Kidney (tissue), 14 donors: ENCODE measurements around the gene FGFR2. TPM values are rescaled to one million over a fixed set of nuclear protein-coding genes. Genes with fewer than 3 reads are reported as not detected.
A peak's percentile ranks its signal among the peaks of the same experiment; 100 is the strongest.

Experiments
- DNase-seq, 5 donors: peaks; one replicate each; pipeline ENCODE4 v3.0.0-alpha.2; 2013 to 2020
- FAIRE-seq: peaks from 2 replicates; lab custom pipeline; 2012; peaks lifted over from hg19 to GRCh38; lab: Jason Lieb, UNC
- H3K27ac ChIP-seq, 2 donors: one replicate each; pipeline ENCODE4 v1.7.0; 2013; ENCODE audit warnings: low read depth in 2 of 2, low read length in 2 of 2, inconsistent platforms in 1 of 2
- H3K27me3 ChIP-seq: one replicate; pipeline ENCODE4 v1.7.1; 2013; ENCODE audit warnings: low read length, inconsistent platforms; ENCODE audit not compliant: control insufficient read depth, insufficient read depth
- H3K36me3 ChIP-seq, 3 donors: one replicate each; pipeline versions ENCODE4 v1.7.0 to v1.7.1; 2013; ENCODE audit warnings: low read length in 3 of 3, control low read depth in 1 of 3, inconsistent platforms in 1 of 3; ENCODE audit not compliant: insufficient read depth in 3 of 3, control insufficient read depth in 2 of 3
- H3K4me1 ChIP-seq, 3 donors: one replicate each; pipeline versions ENCODE4 v1.7.0 to v1.7.1; 2013; ENCODE audit warnings: low read length in 3 of 3, inconsistent platforms in 1 of 3, low read depth in 1 of 3; ENCODE audit not compliant: control insufficient read depth in 2 of 3, insufficient read depth in 2 of 3
- H3K4me3 ChIP-seq, 3 donors: one replicate each; pipeline versions ENCODE4 v1.7.0 to v1.8.1; 2013; ENCODE audit warnings: low read length in 3 of 3, control low read depth in 1 of 3, inconsistent platforms in 1 of 3
- H3K9ac ChIP-seq, 3 donors: one replicate each; pipeline versions ENCODE4 v1.7.0 to v1.7.1; 2013; ENCODE audit warnings: low read length in 3 of 3, control low read depth in 1 of 3, inconsistent platforms in 1 of 3
- H3K9me3 ChIP-seq, 3 donors: one replicate each; pipeline versions ENCODE4 v1.7.0 to v1.7.1; 2013; ENCODE audit warnings: low read length in 3 of 3, control low read depth in 1 of 3, inconsistent platforms in 1 of 3; ENCODE audit not compliant: control insufficient read depth in 2 of 3, insufficient read depth in 1 of 3
- CTCF ChIP-seq: IDR thresholded peaks from 3 replicates; pipeline ENCODE4 v1.5.1; 2012; ENCODE audit warnings: mild to moderate bottlenecking, moderate library complexity, borderline replicate concordance; ENCODE audit not compliant: insufficient read depth; ENCODE audit errors: extremely low read depth
- intact Hi-C: fragments of 100-400 bp; cut with DNase I; formaldehyde crosslinking; loops from one replicate; pipeline ENCODE4 v1.11.1; 2022
- polyA plus RNA-seq: library from polyadenylated mRNA; stranded (reverse); fragments of 350-450 nt; fragmentation: Illumina TruSeq; extraction: RNeasy Lipid Tissue Mini Kit (QIAGEN cat#74804); gene quantifications from one replicate; pipeline ENCODE4 v1.2.3, GENCODE V29; 2014; ENCODE audit warnings: low read depth, low replicate concordance; ENCODE audit not compliant: insufficient read depth
- total RNA-seq: library from RNA; stranded (reverse); fragmentation: NEBNext Ultra II Directional; extraction: Animal tissue kit (Norgen Biotek cat#: 25700); gene quantifications from one replicate; pipeline ENCODE4 v1.2.1, GENCODE V29; 2021
- donor health status: control.
- donor health status: control.
- donor health status: control.
- donor health status: control.
- donor health status: control.
- donor health status: DM: yes; HTN: yes; CAD: no.
- donor health status: Normal renal cell carcinoma (clear cell type).

Gene FGFR2
- total and polyA plus RNA-seq, 2 donors from 2014 or later, result 20.2 to 59.4 TPM

- intact Hi-C loops, result no loop called here
- Histone ChIP-seq H3K9ac (no peak overlapping the region), H3K9me3 (no peaks in the 10 kb centered on the region), H3K4me3 (no peak overlapping the region), H3K27me3 (no peaks in the 10 kb centered on the region), H3K36me3 (no peaks in the 10 kb centered on the region), H3K27ac (no peak overlapping the region), H3K4me1 (no peaks in the 10 kb centered on the region)
- FAIRE-seq (no peak), DNase-seq (peak in 1 of 5 donors; percentile 27)
- no peak for TF ChIP-seq CTCF
Measured at GRCh38 chr10:121459622-121460453, 138.4 kb downstream of the FGFR2 start.

GRCh38 chr10:121459279-121459621 lies 139.0 kb downstream of the FGFR2 start:
- intact Hi-C loops, result no loop called here
- Histone ChIP-seq H3K9ac (no peak overlapping the region), H3K36me3 (no peaks in the 10 kb centered on the region), H3K27me3 (no peaks in the 10 kb centered on the region), H3K4me1 (no peaks in the 10 kb centered on the region), H3K27ac (no peak overlapping the region), H3K9me3 (no peaks in the 10 kb centered on the region), H3K4me3 (no peak overlapping the region)
- TF ChIP-seq CTCF, result no peak
- no peak for FAIRE-seq
- DNase-seq, result no peak

- Histone ChIP-seq H3K9ac (no peak overlapping the region), H3K9me3 (no peaks in the 10 kb centered on the region), H3K4me3 (no peak overlapping the region), H3K27me3 (no peaks in the 10 kb centered on the region), H3K4me1 (no peaks in the 10 kb centered on the region), H3K27ac (no peak overlapping the region), H3K36me3 (no peaks in the 10 kb centered on the region)
- no peak for DNase-seq
- no peak for TF ChIP-seq CTCF
- intact Hi-C loops, result no loop called here
- FAIRE-seq, result no peak
Measured at GRCh38 chr10:121457729-121458128, 140.5 kb downstream of the FGFR2 start.
